CD8-positive, alpha-beta memory T cell (primary cell): ENCODE data around the gene CCN5. TPM values are rescaled to one million over a fixed set of nuclear protein-coding genes. Genes with fewer than 3 reads are reported as not detected.

Source experiments
- CTCF ChIA-PET: fragments of 350-600 bp; sonication (Branson Sonifier 250); formaldehyde crosslinking; loops from one replicate; lab custom pipeline; 2021; ENCODE audit warnings: antibody characterized with exemption; lab: Charles Lee
- POLR2A ChIA-PET: fragments of 350-600 bp; sonication (Branson Sonifier 250); formaldehyde crosslinking; loops from one replicate; lab custom pipeline; 2021; ENCODE audit warnings: antibody characterized with exemption; lab: Charles Lee
- DNase-seq, 5 donors: peaks; one replicate each; pipeline versions ENCODE4 v3.0.0 to v3.0.0-alpha.2; 2020 to 2022; ENCODE audit warnings: mixed read lengths in 1 of 5
- H3K27ac ChIP-seq: one replicate; pipeline ENCODE4 v1.7.0; 2013; ENCODE audit warnings: low read depth, mild to moderate bottlenecking, low read length, moderate library complexity
- H3K27me3 ChIP-seq: 2 replicates; pipeline ENCODE4 v1.7.0; 2013; ENCODE audit warnings: low read length, mild to moderate bottlenecking; ENCODE audit not compliant: insufficient read depth, poor library complexity, severe bottlenecking
- H3K36me3 ChIP-seq: 2 replicates; pipeline ENCODE4 v1.7.0; 2013; ENCODE audit warnings: mild to moderate bottlenecking, low read length, moderate library complexity; ENCODE audit not compliant: insufficient read depth
- H3K4me1 ChIP-seq: 2 replicates; pipeline ENCODE4 v1.7.0; 2013; ENCODE audit warnings: mild to moderate bottlenecking, low read length, moderate library complexity; ENCODE audit not compliant: insufficient read depth
- H3K4me3 ChIP-seq: 2 replicates; pipeline ENCODE4 v1.7.0; 2013; ENCODE audit warnings: mild to moderate bottlenecking, low read length
- H3K9me3 ChIP-seq: 2 replicates; pipeline ENCODE4 v1.7.0; 2013; ENCODE audit warnings: mild to moderate bottlenecking, low read length
- H3K27ac Mint-ChIP-seq, 8 donors: one replicate each; pipeline ENCODE4 v1.8.0; 2020 to 2021; ENCODE audit warnings: mixed read lengths in 8 of 8, mild to moderate bottlenecking in 6 of 8, inconsistent platforms in 3 of 8, moderate library complexity in 3 of 8
- H3K27me3 Mint-ChIP-seq, 2 donors: one replicate each; pipeline ENCODE4 v1.8.0; 2020 to 2021; ENCODE audit warnings: mixed read lengths in 2 of 2, mild to moderate bottlenecking in 1 of 2, moderate library complexity in 1 of 2
- H3K36me3 Mint-ChIP-seq, 3 donors: one replicate each; pipeline ENCODE4 v1.8.0; 2020 to 2021; ENCODE audit warnings: mixed read lengths in 3 of 3, inconsistent platforms in 1 of 3, mild to moderate bottlenecking in 1 of 3
- H3K4me1 Mint-ChIP-seq, 3 donors: one replicate each; pipeline ENCODE4 v1.8.0; 2020 to 2021; ENCODE audit warnings: mixed read lengths in 3 of 3, inconsistent platforms in 1 of 3, mild to moderate bottlenecking in 1 of 3
- H3K4me3 Mint-ChIP-seq, 7 donors: one replicate each; pipeline ENCODE4 v1.8.0; 2020 to 2021; ENCODE audit warnings: mixed read lengths in 7 of 7, mild to moderate bottlenecking in 6 of 7, moderate library complexity in 4 of 7, inconsistent platforms in 2 of 7
- H3K9me3 Mint-ChIP-seq, 5 donors: one replicate each; pipeline ENCODE4 v1.8.0; 2020 to 2022; ENCODE audit warnings: mixed read lengths in 5 of 5, mild to moderate bottlenecking in 3 of 5, moderate library complexity in 2 of 5, inconsistent platforms in 1 of 5
- polyA plus RNA-seq: library from polyadenylated mRNA; unstranded; fragments of 300-500 nt; fragmentation: Illumina TruSeq; gene quantifications from one replicate; pipeline ENCODE4 v1.2.3, GENCODE V29; 2021
- total RNA-seq, 2 experiments: library from RNA; stranded (reverse); gene quantifications; one replicate each; pipeline ENCODE4 v1.2.3, GENCODE V29; 2021

Gene CCN5
- total and polyA plus RNA-seq, 3 experiments from 2014 or later = not detected

GRCh38 chr20:44728801-44729443 lies 13.8 kb downstream of the CCN5 start:
- no peaks in the 10 kb centered on the region for H3K36me3 ChIP-seq
- H3K27ac Mint-ChIP-seq = no peak overlapping the region
- POLR2A ChIA-PET = no interaction called here
- no peaks in the 10 kb centered on the region for H3K9me3 ChIP-seq
- H3K27me3 Mint-ChIP-seq = peaks cover 0 to 6% of the 10 kb centered on the region in 2 donors
- CTCF ChIA-PET = no interaction called here
- H3K9me3 Mint-ChIP-seq = no peaks in the 10 kb centered on the region
- H3K4me3 Mint-ChIP-seq = no peak overlapping the region
- no peaks in the 10 kb centered on the region for H3K4me1 ChIP-seq
- no peak overlapping the region for H3K4me3 ChIP-seq
- H3K27me3 ChIP-seq = no peaks in the 10 kb centered on the region
- peaks cover 0 to 2% (median 0%) of the 10 kb centered on the region in 3 donors for H3K4me1 Mint-ChIP-seq
- no peak for DNase-seq
- no peaks in the 10 kb centered on the region for H3K36me3 Mint-ChIP-seq
- no peak overlapping the region for H3K27ac ChIP-seq

- Mint-ChIP-seq H3K27ac (no peak overlapping the region), H3K27me3 (peaks cover 3 to 6% of the 10 kb centered on the region in 2 donors), H3K4me1 (peaks cover 0 to 2% (median 0%) of the 10 kb centered on the region in 3 donors), H3K9me3 (no peaks in the 10 kb centered on the region), H3K4me3 (no peak overlapping the region), H3K36me3 (no peaks in the 10 kb centered on the region)
- ChIA-PET CTCF (no interaction called here), POLR2A (no interaction called here)
- Histone ChIP-seq H3K9me3 (no peaks in the 10 kb centered on the region), H3K36me3 (no peaks in the 10 kb centered on the region), H3K27me3 (no peaks in the 10 kb centered on the region), H3K4me1 (no peaks in the 10 kb centered on the region), H3K4me3 (no peak overlapping the region), H3K27ac (no peak overlapping the region)
- no peak for DNase-seq
Measured at GRCh38 chr20:44730441-44730840, 15.3 kb downstream of the CCN5 start.

- no peak overlapping the region for H3K4me3 Mint-ChIP-seq
- H3K4me1 Mint-ChIP-seq = peaks cover 5 to 8% (median 8%) of the 10 kb centered on the region in 3 donors
- no peak overlapping the region for H3K27ac Mint-ChIP-seq
- peaks cover 4% of the 10 kb centered on the region for H3K4me1 ChIP-seq
- H3K9me3 ChIP-seq = no peaks in the 10 kb centered on the region
- ChIA-PET CTCF (interaction anchor here (0.6 to 2.1 kb wide), 3 partner anchors 8 to 346 kb away, joined by 3 to 8 read pairs (median 3); no protein-coding TSS in a partner anchor), POLR2A (no interaction called here)
- H3K27me3 Mint-ChIP-seq = peaks cover 3 to 4% of the 10 kb centered on the region in 2 donors
- DNase-seq = no peak
- H3K4me3 ChIP-seq = no peak overlapping the region
- no peaks in the 10 kb centered on the region for H3K36me3 Mint-ChIP-seq
- no peaks in the 10 kb centered on the region for H3K36me3 ChIP-seq
- H3K27me3 ChIP-seq = no peaks in the 10 kb centered on the region
- H3K27ac ChIP-seq = no peak overlapping the region
- no peaks in the 10 kb centered on the region for H3K9me3 Mint-ChIP-seq
Measured at GRCh38 chr20:44731657-44732056, 16.5 kb downstream of the CCN5 start.

- DNase-seq = no peak
- peaks cover 0 to 2% (median 0%) of the 10 kb centered on the region in 3 donors for H3K36me3 Mint-ChIP-seq
- H3K27ac Mint-ChIP-seq = no peak overlapping the region
Measured at GRCh38 chr20:44732327-44732726, 17.2 kb downstream of the CCN5 start.

GRCh38 chr20:44733341-44734069 lies 18.3 kb downstream of the CCN5 start:
- Mint-ChIP-seq H3K36me3 (peaks cover 0 to 5% (median 0%) of the 10 kb centered on the region in 3 donors), H3K4me1 (peaks cover 7 to 11% (median 11%) of the 10 kb centered on the region in 3 donors), H3K27ac (no peak overlapping the region), H3K9me3 (no peaks in the 10 kb centered on the region), H3K4me3 (no peak overlapping the region), H3K27me3 (peaks cover 0 to 3% of the 10 kb centered on the region in 2 donors)
- Histone ChIP-seq H3K36me3 (no peaks in the 10 kb centered on the region), H3K27me3 (no peaks in the 10 kb centered on the region), H3K4me3 (no peak overlapping the region), H3K9me3 (no peaks in the 10 kb centered on the region), H3K27ac (no peak overlapping the region), H3K4me1 (peaks cover 8% of the 10 kb centered on the region)
- ChIA-PET CTCF (interaction anchor here (1.0 to 2.1 kb wide), 3 partner anchors 10 to 347 kb away, joined by 3 to 11 read pairs (median 8); no protein-coding TSS in a partner anchor), POLR2A (no interaction called here)
- peak; percentile 20 to 66 (median 33) for DNase-seq

More at GRCh38 chr20:44732327-44732726, 17.2 kb downstream of the CCN5 start:
- POLR2A ChIA-PET = no interaction called here
- Mint-ChIP-seq H3K27me3 (peaks cover 3 to 4% of the 10 kb centered on the region in 2 donors), H3K9me3 (no peaks in the 10 kb centered on the region), H3K4me1 (peaks cover 7 to 11% (median 10%) of the 10 kb centered on the region in 3 donors), H3K4me3 (no peak overlapping the region)
- Histone ChIP-seq H3K4me3 (no peak overlapping the region), H3K36me3 (no peaks in the 10 kb centered on the region), H3K9me3 (no peaks in the 10 kb centered on the region), H3K4me1 (peaks cover 8% of the 10 kb centered on the region), H3K27me3 (no peaks in the 10 kb centered on the region), H3K27ac (no peak overlapping the region)
- CTCF ChIA-PET = interaction anchor here (1.5 to 2.1 kb wide), 2 partner anchors 8 to 48 kb away, joined by 8 to 11 read pairs; no protein-coding TSS in a partner anchor

GRCh38 chr20:44734938-44735337 lies 19.8 kb downstream of the CCN5 start:
- Histone ChIP-seq H3K4me3 (no peak overlapping the region), H3K36me3 (no peaks in the 10 kb centered on the region), H3K4me1 (peaks cover 8% of the 10 kb centered on the region), H3K27me3 (no peaks in the 10 kb centered on the region), H3K9me3 (no peaks in the 10 kb centered on the region), H3K27ac (no peak overlapping the region)
- Mint-ChIP-seq H3K27me3 (peaks cover 0 to 3% of the 10 kb centered on the region in 2 donors), H3K4me1 (peaks cover 7 to 19% (median 11%) of the 10 kb centered on the region in 3 donors), H3K36me3 (peaks cover 0 to 5% (median 0%) of the 10 kb centered on the region in 3 donors), H3K4me3 (no peak overlapping the region), H3K27ac (no peak overlapping the region), H3K9me3 (no peaks in the 10 kb centered on the region)
- CTCF ChIA-PET = no interaction called here
- POLR2A ChIA-PET = no interaction called here
- DNase-seq = no peak

GRCh38 chr20:44735816-44736169 lies 20.6 kb downstream of the CCN5 start:
- H3K9me3 ChIP-seq = no peaks in the 10 kb centered on the region
- Mint-ChIP-seq H3K4me1 (peaks cover 7 to 19% (median 11%) of the 10 kb centered on the region in 3 donors), H3K4me3 (no peak overlapping the region), H3K9me3 (no peaks in the 10 kb centered on the region), H3K27ac (peak overlapping the region in 1 of 8 donors; percentile 77), H3K36me3 (peaks cover 0 to 5% (median 0%) of the 10 kb centered on the region in 3 donors), H3K27me3 (peaks cover 0 to 3% of the 10 kb centered on the region in 2 donors)
- H3K36me3 ChIP-seq = no peaks in the 10 kb centered on the region
- H3K27me3 ChIP-seq = no peaks in the 10 kb centered on the region
- no peak overlapping the region for H3K27ac ChIP-seq
- peak overlapping the region; percentile 30 for H3K4me3 ChIP-seq
- CTCF ChIA-PET = no interaction called here
- peaks cover 8% of the 10 kb centered on the region for H3K4me1 ChIP-seq
- no peak for DNase-seq
- POLR2A ChIA-PET = no interaction called here
